ENCODE measurements around the gene SORCS2.

Gene SORCS2

GRCh38 chr4:7756561-7757355 lies 564.4 kb downstream of the SORCS2 start:
- H3K4me3 ChIP-seq (ENCODE audit: low read length): no peak overlapping the region
- DNase-seq (ENCODE audit: low read depth, low spot score): no peak

- DNase-seq (ENCODE audit: low read depth, low spot score): no peak
- no peak overlapping the region for H3K4me3 ChIP-seq (ENCODE audit: low read length)
These were observed 565.4 kb downstream of the SORCS2 start for GRCh38 chr4:7757501-7758471.

- no peak overlapping the region for H3K4me3 ChIP-seq (ENCODE audit: low read length)
- DNase-seq (ENCODE audit: low read depth, low spot score): no peak
These were observed 566.1 kb downstream of the SORCS2 start for GRCh38 chr4:7758476-7758875.

- DNase-seq (ENCODE audit: low read depth, low spot score): peak; percentile 66
- peak overlapping the region; percentile 36 for H3K4me3 ChIP-seq (ENCODE audit: low read length)
These were observed 566.9 kb downstream of the SORCS2 start for GRCh38 chr4:7759216-7759615.

- DNase-seq (ENCODE audit: low read depth, low spot score): no peak
- peak overlapping the region; percentile 36 for H3K4me3 ChIP-seq (ENCODE audit: low read length)
These were observed 567.3 kb downstream of the SORCS2 start for GRCh38 chr4:7759635-7760034.

GRCh38 chr4:7760228-7760627 lies 567.9 kb downstream of the SORCS2 start:
- no peak for DNase-seq (ENCODE audit: low read depth, low spot score)
- H3K4me3 ChIP-seq (ENCODE audit: low read length): no peak overlapping the region

GRCh38 chr4:7760706-7761105 lies 568.4 kb downstream of the SORCS2 start:
- H3K4me3 ChIP-seq (ENCODE audit: low read length): no peak overlapping the region
- DNase-seq (ENCODE audit: low read depth, low spot score): no peak

GRCh38 chr4:7761312-7761711 lies 569.0 kb downstream of the SORCS2 start:
- H3K4me3 ChIP-seq (ENCODE audit: low read length): no peak overlapping the region
- DNase-seq (ENCODE audit: low read depth, low spot score): no peak

- H3K4me3 ChIP-seq (ENCODE audit: low read length): no peak overlapping the region
- peak; percentile 20 for DNase-seq (ENCODE audit: low read depth, low spot score)
These were observed 569.4 kb downstream of the SORCS2 start for GRCh38 chr4:7761720-7762119.

- DNase-seq (ENCODE audit: low read depth, low spot score): no peak
- H3K4me3 ChIP-seq (ENCODE audit: low read length): no peak overlapping the region
These were observed 570.2 kb downstream of the SORCS2 start for GRCh38 chr4:7762376-7763030.

GRCh38 chr4:7763106-7763505 lies 570.8 kb downstream of the SORCS2 start:
- no peak for DNase-seq (ENCODE audit: low read depth, low spot score)

GRCh38 chr4:7763788-7764187 lies 571.5 kb downstream of the SORCS2 start:
- H3K4me3 ChIP-seq (ENCODE audit: low read length): no peak overlapping the region
- no peak for DNase-seq (ENCODE audit: low read depth, low spot score)

More at GRCh38 chr4:7763106-7763505, 570.8 kb downstream of the SORCS2 start:
- H3K4me3 ChIP-seq (ENCODE audit: low read length): no peak overlapping the region

GRCh38 chr4:7764466-7764865 lies 572.1 kb downstream of the SORCS2 start:
- no peak for DNase-seq (ENCODE audit: low read depth, low spot score)

GRCh38 chr4:7765666-7766065 lies 573.3 kb downstream of the SORCS2 start:
- H3K4me3 ChIP-seq (ENCODE audit: low read length): no peak overlapping the region
- DNase-seq (ENCODE audit: low read depth, low spot score): no peak

More at GRCh38 chr4:7764466-7764865, 572.1 kb downstream of the SORCS2 start:
- no peak overlapping the region for H3K4me3 ChIP-seq (ENCODE audit: low read length)

- no peak for DNase-seq (ENCODE audit: low read depth, low spot score)
- no peak overlapping the region for H3K4me3 ChIP-seq (ENCODE audit: low read length)
These were observed 573.7 kb downstream of the SORCS2 start for GRCh38 chr4:7766086-7766485.

- no peak for DNase-seq (ENCODE audit: low read depth, low spot score)
- H3K4me3 ChIP-seq (ENCODE audit: low read length): no peak overlapping the region
These were observed 574.5 kb downstream of the SORCS2 start for GRCh38 chr4:7766661-7767345.

GRCh38 chr4:7767526-7767925 lies 575.2 kb downstream of the SORCS2 start:
- no peak for DNase-seq (ENCODE audit: low read depth, low spot score)
- no peak overlapping the region for H3K4me3 ChIP-seq (ENCODE audit: low read length)

- DNase-seq (ENCODE audit: low read depth, low spot score): no peak
- no peak overlapping the region for H3K4me3 ChIP-seq (ENCODE audit: low read length)
These were observed 575.6 kb downstream of the SORCS2 start for GRCh38 chr4:7767966-7768365.

- H3K4me3 ChIP-seq (ENCODE audit: low read length): no peak overlapping the region
- no peak for DNase-seq (ENCODE audit: low read depth, low spot score)
These were observed 576.4 kb downstream of the SORCS2 start for GRCh38 chr4:7768736-7769135.

All from Jurkat, Clone E6-1 (cell line).